ENCODE measurements around the gene PDE2A. TPM values are rescaled to one million over a fixed set of nuclear protein-coding genes. Genes with fewer than 3 reads are reported as not detected.

Gene PDE2A
- total RNA-seq, 1 experiment from 2014 or later: 9.6 TPM

DNA sequence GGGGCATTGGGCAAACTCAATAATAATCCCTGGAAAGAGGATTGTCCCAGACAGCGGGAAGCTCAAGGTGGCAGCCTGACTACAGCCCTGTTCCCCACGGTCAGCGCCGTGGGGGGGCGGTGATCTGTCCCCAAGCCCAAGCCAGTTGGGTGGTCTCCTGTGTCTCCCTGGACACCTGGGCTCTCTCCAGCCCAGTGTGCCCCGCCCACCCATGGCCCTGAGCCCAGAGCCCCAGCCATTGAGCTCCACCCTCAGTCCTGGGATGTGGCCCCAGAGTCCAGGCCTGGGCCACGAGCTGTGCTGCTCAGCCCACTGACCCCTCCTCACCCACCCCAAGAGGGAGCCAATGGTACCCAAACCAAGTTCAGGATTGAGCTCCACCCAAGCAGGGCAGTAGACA, 27.9 kb upstream of the PDE2A start:
- Histone ChIP-seq H3K9me2 (ENCODE audit: insufficient read depth) (no peaks in the 10 kb centered on the region), H3K4me2 (no peak overlapping the region), H3K9me3 (ENCODE audit: insufficient read depth, low read depth) (no peaks in the 10 kb centered on the region), H3K79me2 (ENCODE audit: low read depth) (no peaks in the 10 kb centered on the region), H3F3A (ENCODE audit: insufficient read depth, low read depth) (peaks cover 9% of the 10 kb centered on the region), H2AFZ (no peak overlapping the region), H3K4me3 (no peak overlapping the region), H4K20me1 (ENCODE audit: insufficient read depth) (peaks cover 8% of the 10 kb centered on the region), H3K4me1 (replicated peaks; ENCODE audit: insufficient read depth) (no peaks in the 10 kb centered on the region), H3K27me3 (ENCODE audit: insufficient read depth, low read depth) (no peaks in the 10 kb centered on the region), H3K36me3 (ENCODE audit: low read depth) (peaks cover 25% of the 10 kb centered on the region; the same call in 1 of the 2 replicates), H3K27ac (no peak overlapping the region)
- no peak for DNase-seq
- intact Hi-C loops (cut with micrococcal nuclease; ENCODE audit: unreplicated experiment): no loop called here
- ChIA-PET CTCF (interaction anchor here (0.6 to 0.7 kb wide), 3 partner anchors 15 to 669 kb away, joined by 3 to 9 read pairs (median 8); no protein-coding TSS in a partner anchor), POLR2A (ENCODE audit: unreplicated experiment) (interaction anchor here (0.7 kb wide), 1 partner anchor 169 kb away, joined by 5 read pairs; no protein-coding TSS in a partner anchor)
- TF ChIP-seq, protein P1, sequence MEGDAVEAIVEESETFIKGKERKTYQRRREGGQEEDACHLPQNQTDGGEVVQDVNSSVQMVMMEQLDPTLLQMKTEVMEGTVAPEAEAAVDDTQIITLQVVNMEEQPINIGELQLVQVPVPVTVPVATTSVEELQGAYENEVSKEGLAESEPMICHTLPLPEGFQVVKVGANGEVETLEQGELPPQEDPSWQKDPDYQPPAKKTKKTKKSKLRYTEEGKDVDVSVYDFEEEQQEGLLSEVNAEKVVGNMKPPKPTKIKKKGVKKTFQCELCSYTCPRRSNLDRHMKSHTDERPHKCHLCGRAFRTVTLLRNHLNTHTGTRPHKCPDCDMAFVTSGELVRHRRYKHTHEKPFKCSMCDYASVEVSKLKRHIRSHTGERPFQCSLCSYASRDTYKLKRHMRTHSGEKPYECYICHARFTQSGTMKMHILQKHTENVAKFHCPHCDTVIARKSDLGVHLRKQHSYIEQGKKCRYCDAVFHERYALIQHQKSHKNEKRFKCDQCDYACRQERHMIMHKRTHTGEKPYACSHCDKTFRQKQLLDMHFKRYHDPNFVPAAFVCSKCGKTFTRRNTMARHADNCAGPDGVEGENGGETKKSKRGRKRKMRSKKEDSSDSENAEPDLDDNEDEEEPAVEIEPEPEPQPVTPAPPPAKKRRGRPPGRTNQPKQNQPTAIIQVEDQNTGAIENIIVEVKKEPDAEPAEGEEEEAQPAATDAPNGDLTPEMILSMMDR (conservative IDR thresholded peaks at IDR 0.05): no peak
- no peak for TF ChIP-seq EZH2 (IDR thresholded peaks at IDR 0.05; ENCODE audit: low read depth)
- BruUV-seq (replicated peaks): no TSS peak

DNA sequence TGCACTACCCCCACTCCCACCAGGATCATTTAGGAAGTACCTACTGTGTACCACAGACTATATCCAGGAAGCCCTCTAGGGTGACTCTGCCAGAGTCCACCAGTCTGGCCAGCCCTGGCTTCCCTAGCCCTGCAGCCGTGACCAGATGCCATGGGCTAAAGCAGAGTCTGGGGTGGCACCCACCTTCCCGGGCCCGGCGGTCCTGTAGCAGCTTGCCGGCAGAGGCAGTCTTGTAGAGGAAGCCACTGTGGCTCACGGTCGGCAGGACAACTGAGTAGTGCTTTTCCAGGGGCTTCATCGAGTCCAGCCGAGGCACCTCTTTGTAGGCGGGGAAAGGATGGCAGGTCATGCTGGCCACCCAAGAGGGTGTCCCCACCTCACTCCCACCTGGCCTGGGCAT, 27.2 kb upstream of the PDE2A start:
- intact Hi-C loops (cut with micrococcal nuclease; ENCODE audit: unreplicated experiment): no loop called here
- Histone ChIP-seq H4K20me1 (ENCODE audit: insufficient read depth) (peaks cover 8% of the 10 kb centered on the region), H3K36me3 (ENCODE audit: low read depth) (peaks cover 25% of the 10 kb centered on the region; the same call in 1 of the 2 replicates), H3K4me3 (no peak overlapping the region), H3K9me3 (ENCODE audit: insufficient read depth, low read depth) (no peaks in the 10 kb centered on the region), H2AFZ (no peak overlapping the region), H3K4me1 (replicated peaks; ENCODE audit: insufficient read depth) (no peaks in the 10 kb centered on the region), H3K27ac (no peak overlapping the region), H3F3A (ENCODE audit: insufficient read depth, low read depth) (peaks cover 9% of the 10 kb centered on the region), H3K4me2 (no peak overlapping the region), H3K79me2 (ENCODE audit: low read depth) (no peaks in the 10 kb centered on the region), H3K27me3 (ENCODE audit: insufficient read depth, low read depth) (no peaks in the 10 kb centered on the region), H3K9me2 (ENCODE audit: insufficient read depth) (no peaks in the 10 kb centered on the region)
- TF ChIP-seq, protein P1 (conservative IDR thresholded peaks at IDR 0.05): no peak
- no peak for TF ChIP-seq EZH2 (IDR thresholded peaks at IDR 0.05; ENCODE audit: low read depth)
- ChIA-PET CTCF (no interaction called here), POLR2A (ENCODE audit: unreplicated experiment) (no interaction called here)
- no peak for DNase-seq
- no TSS peak for BruUV-seq (replicated peaks)

DNA sequence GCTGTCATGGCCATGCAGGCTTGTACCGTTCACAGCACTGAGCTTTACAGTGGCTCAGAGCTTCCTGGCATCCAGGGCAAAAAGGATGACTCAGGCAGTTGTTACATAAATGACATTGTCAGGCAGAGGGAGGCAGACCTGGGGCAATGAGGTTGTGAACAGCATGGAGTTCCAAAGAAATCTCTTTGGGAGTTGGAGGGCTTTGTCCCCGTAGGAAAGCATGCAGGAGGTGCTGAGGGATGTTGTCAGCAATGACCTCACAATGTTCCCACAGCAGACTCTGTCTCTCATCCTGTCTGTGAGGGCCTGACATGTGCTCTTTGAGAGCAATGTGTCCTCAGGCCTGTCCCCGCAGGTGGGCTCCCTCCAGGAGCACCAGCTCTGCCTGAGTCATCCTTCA, 25.9 kb upstream of the PDE2A start:
- intact Hi-C loops (cut with micrococcal nuclease; ENCODE audit: unreplicated experiment): no loop called here

More for the DNA sequence above, 25.9 kb upstream of the PDE2A start:
- Histone ChIP-seq H3K9me3 (ENCODE audit: insufficient read depth, low read depth) (no peaks in the 10 kb centered on the region), H3K36me3 (ENCODE audit: low read depth) (peaks cover 21% of the 10 kb centered on the region; the same call in 1 of the 2 replicates), H3K4me1 (replicated peaks; ENCODE audit: insufficient read depth) (no peaks in the 10 kb centered on the region), H3K27ac (no peak overlapping the region), H3K79me2 (ENCODE audit: low read depth) (no peaks in the 10 kb centered on the region), H3K27me3 (ENCODE audit: insufficient read depth, low read depth) (no peaks in the 10 kb centered on the region), H2AFZ (no peak overlapping the region), H3K4me2 (no peak overlapping the region), H3K9me2 (ENCODE audit: insufficient read depth) (no peaks in the 10 kb centered on the region), H3F3A (ENCODE audit: insufficient read depth, low read depth) (peaks cover 9% of the 10 kb centered on the region), H3K4me3 (no peak overlapping the region), H4K20me1 (ENCODE audit: insufficient read depth) (no peaks in the 10 kb centered on the region; the same call in none of the 2 replicates)
- no peak for TF ChIP-seq EZH2 (IDR thresholded peaks at IDR 0.05; ENCODE audit: low read depth)
- TF ChIP-seq, protein P1 (conservative IDR thresholded peaks at IDR 0.05): no peak
- BruUV-seq (replicated peaks): no TSS peak
- POLR2A ChIA-PET (ENCODE audit: unreplicated experiment): no interaction called here
- DNase-seq: no peak
- CTCF ChIA-PET: interaction anchor here (0.6 kb wide), 1 partner anchor 33 kb away, joined by 4 read pairs; no protein-coding TSS in a partner anchor

Data from PC-9 (cell line).